GM06990 (cell line): ENCODE data around the gene RAB6D.
"Not testable (repeated sequence)": the region's sequence is repeated elsewhere in the genome, so short reads cannot be mapped to it uniquely, and the experiment has no call there.

ENCODE experiments used
- DNase-seq: peaks from one replicate; pipeline ENCODE4 v3.0.0-alpha.2; 2011; ENCODE audit not compliant: insufficient read length; ENCODE audit errors: extremely low read depth
- H3K27me3 ChIP-seq: replicated peaks from 2 replicates; pipeline ENCODE4 v1.6.0; 2011; ENCODE audit warnings: low read length; ENCODE audit not compliant: control insufficient read depth, insufficient read depth
- H3K36me3 ChIP-seq: 2 replicates; pipeline ENCODE4 v1.5.1; 2011; ENCODE audit warnings: low read length; ENCODE audit not compliant: control insufficient read depth, insufficient read depth
- H3K4me3 ChIP-seq: replicated peaks from 2 replicates; pipeline ENCODE4 v1.5.1; 2011; ENCODE audit warnings: low read depth, mild to moderate bottlenecking, control low read depth, low read length
- TF ChIP-seq, protein P1 (sequence below): IDR thresholded peaks from 2 replicates; pipeline ENCODE4 v1.5.1; 2011; ENCODE audit warnings: low read length, control low read depth, mild to moderate bottlenecking, inconsistent platforms; ENCODE audit not compliant: insufficient read depth, poor library complexity, severe bottlenecking

Gene RAB6D

DNA sequence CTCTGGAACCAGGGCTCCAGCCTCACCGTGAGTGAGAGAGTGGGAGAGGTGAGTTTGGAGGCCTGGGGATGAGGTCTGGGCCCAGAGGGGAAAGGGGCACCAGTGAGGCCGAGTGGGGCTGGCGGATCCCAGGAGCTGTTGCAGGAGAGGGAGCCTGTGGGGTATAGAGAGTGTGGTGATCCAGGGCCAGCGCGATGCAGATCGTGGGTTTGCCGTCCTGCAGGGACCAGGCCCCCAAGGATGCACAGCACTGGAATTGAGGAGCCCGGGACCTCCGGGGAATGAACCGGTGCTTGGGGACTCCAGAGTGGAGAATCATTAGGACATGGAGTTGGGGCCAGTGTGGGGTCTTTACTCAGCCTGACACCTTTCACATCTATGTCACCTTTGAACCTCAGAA lies 25.7 kb upstream of the RAB6D start:
- TF ChIP-seq, protein P1, sequence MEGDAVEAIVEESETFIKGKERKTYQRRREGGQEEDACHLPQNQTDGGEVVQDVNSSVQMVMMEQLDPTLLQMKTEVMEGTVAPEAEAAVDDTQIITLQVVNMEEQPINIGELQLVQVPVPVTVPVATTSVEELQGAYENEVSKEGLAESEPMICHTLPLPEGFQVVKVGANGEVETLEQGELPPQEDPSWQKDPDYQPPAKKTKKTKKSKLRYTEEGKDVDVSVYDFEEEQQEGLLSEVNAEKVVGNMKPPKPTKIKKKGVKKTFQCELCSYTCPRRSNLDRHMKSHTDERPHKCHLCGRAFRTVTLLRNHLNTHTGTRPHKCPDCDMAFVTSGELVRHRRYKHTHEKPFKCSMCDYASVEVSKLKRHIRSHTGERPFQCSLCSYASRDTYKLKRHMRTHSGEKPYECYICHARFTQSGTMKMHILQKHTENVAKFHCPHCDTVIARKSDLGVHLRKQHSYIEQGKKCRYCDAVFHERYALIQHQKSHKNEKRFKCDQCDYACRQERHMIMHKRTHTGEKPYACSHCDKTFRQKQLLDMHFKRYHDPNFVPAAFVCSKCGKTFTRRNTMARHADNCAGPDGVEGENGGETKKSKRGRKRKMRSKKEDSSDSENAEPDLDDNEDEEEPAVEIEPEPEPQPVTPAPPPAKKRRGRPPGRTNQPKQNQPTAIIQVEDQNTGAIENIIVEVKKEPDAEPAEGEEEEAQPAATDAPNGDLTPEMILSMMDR: no peak
- Histone ChIP-seq H3K36me3 (no peaks in the 10 kb centered on the region), H3K27me3 (no peaks in the 10 kb centered on the region), H3K4me3 (no peak overlapping the region)
- no peak for DNase-seq

- H3K36me3 ChIP-seq, H3K4me3 ChIP-seq, DNase-seq, H3K27me3 ChIP-seq: not testable (repeated sequence)
Measured at GRCh38 chr2:131388834-131389233, 24.9 kb upstream of the RAB6D start.

- DNase-seq, H3K27me3 ChIP-seq, H3K36me3 ChIP-seq, H3K4me3 ChIP-seq: not testable (repeated sequence)
Measured at GRCh38 chr2:131373111-131373510, 9.1 kb upstream of the RAB6D start.

DNA sequence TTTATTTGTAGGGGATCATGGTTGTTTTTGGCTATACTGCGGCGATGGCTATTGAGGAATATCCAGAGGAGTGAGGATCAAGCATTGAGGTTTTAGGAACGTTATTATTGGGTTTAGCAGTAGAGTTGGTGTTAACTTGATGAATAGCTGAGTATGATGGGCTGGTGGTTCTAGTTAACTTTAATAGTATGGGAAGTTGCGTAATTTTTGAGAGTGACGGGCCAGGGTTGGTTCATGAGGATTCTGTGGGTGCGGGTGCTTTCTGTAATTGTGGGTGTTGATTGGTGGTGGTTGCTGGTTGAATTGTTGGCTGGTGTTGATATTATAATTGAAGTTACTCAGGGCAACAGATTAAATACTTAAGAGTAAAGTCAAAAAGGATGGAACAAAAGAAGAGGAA lies 6.0 kb upstream of the RAB6D start:
- TF ChIP-seq, protein P1: no peak
- H3K4me3 ChIP-seq: no peak overlapping the region
- no peaks in the 10 kb centered on the region for H3K27me3 ChIP-seq
- no peak for DNase-seq
- no peaks in the 10 kb centered on the region for H3K36me3 ChIP-seq

GRCh38 chr2:131368493-131369066 lies 4.6 kb upstream of the RAB6D start:
- not testable (repeated sequence) for H3K36me3 ChIP-seq, DNase-seq, H3K27me3 ChIP-seq, H3K4me3 ChIP-seq

DNA sequence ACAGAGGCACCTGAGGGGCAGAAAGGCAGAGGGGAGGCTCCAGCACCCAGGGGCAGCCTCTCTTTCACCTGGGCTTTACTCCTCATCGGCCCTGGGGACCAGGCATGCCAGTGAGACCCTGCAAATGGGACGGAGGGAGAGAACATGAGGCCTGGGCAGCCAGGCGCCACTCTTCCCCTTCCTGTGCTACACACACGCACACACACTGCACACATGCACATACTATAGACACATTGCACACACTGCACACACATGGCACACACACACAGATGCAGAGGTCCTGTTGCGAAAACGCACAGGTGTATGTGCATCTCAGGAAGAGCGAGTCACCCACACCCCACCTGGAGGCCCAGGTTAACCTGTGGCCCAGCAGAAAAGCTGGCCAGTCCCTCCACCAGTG lies 3.4 kb upstream of the RAB6D start:
- no peak for DNase-seq
- Histone ChIP-seq H3K27me3 (no peaks in the 10 kb centered on the region), H3K4me3 (no peak overlapping the region), H3K36me3 (no peaks in the 10 kb centered on the region)
- TF ChIP-seq, protein P1: no peak

- TF ChIP-seq, protein P1: no peak
- Histone ChIP-seq H3K27me3 (no peaks in the 10 kb centered on the region), H3K36me3 (no peaks in the 10 kb centered on the region), H3K4me3 (no peak overlapping the region)
- DNase-seq: no peak
Measured at GRCh38 chr2:131366643-131367042, 2.7 kb upstream of the RAB6D start.
